HG02678 (cell line): Measurements from ENCODE around the gene IGFBP3.

Source experiments
- ATAC-seq: cut with Tn5 transposase; IDR thresholded peaks from one replicate; pipeline ENCODE4 v1.9.1; 2021; ENCODE audit warnings: mild to moderate bottlenecking, moderate library complexity; ENCODE audit not compliant: unreplicated experiment

The IGFBP3 gene

GRCh38 chr7:45893374-45893995, 27.6 kb downstream of the IGFBP3 start:
- ATAC-seq: no peak

DNA sequence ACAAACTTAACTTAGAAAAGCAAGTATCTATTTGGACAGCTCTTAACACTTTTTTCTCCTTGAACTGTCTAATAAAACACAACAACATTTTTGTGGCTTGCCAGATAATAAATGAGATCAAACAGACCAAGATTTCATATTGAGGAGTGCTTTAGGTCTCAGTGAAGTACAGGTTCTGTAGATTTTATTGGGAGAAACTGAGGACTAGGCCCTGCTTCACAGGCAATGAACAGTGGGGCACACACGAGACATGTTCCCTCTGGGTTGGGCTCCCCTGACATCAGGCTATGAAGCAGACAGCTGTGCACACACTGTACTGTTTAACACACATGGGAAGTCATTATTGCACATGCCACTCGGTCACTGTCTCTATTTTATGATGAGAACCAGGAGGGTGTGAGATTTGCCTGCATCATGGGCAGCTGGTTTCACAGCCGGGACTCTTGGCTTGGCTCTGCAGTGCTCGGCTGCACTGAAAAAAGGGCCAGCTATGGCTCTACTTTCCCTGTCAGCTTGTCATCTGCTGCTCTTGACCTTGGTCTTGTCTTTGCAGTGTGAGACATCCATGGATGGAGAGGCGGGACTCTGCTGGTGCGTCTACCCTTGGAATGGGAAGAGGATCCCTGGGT, 28.6 kb downstream of the IGFBP3 start:
- ATAC-seq: no peak

GRCh38 chr7:45891462-45892402, 29.3 kb downstream of the IGFBP3 start:
- ATAC-seq: no peak

DNA sequence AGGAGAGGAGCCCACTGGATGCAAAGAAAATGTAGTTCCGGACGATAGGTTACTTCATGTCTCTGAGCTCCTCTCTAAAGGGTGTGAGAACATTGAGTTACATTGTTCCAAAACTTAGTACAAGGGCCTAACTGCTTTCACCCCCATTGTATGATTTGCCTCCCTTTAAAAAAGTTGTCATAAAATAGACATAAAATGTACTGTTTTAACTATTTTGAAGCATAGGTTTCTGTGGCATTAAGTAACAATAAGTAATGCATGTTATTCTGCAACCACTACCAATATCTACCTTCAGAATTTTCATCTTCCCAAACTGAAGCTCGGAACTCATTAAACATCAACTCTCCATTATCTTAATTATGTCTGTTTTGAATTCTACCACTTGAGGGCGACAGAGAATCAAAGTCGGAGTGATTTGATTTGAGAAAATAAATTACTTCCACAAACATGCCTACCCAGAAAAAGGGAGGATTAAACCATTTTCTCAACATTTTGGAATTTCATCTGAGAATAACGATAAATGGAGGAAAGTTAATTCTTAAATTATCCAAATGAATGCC, 30.1 kb downstream of the IGFBP3 start:
- ATAC-seq: no peak

GRCh38 chr7:45890125-45890901, 30.8 kb downstream of the IGFBP3 start:
- no peak for ATAC-seq

DNA sequence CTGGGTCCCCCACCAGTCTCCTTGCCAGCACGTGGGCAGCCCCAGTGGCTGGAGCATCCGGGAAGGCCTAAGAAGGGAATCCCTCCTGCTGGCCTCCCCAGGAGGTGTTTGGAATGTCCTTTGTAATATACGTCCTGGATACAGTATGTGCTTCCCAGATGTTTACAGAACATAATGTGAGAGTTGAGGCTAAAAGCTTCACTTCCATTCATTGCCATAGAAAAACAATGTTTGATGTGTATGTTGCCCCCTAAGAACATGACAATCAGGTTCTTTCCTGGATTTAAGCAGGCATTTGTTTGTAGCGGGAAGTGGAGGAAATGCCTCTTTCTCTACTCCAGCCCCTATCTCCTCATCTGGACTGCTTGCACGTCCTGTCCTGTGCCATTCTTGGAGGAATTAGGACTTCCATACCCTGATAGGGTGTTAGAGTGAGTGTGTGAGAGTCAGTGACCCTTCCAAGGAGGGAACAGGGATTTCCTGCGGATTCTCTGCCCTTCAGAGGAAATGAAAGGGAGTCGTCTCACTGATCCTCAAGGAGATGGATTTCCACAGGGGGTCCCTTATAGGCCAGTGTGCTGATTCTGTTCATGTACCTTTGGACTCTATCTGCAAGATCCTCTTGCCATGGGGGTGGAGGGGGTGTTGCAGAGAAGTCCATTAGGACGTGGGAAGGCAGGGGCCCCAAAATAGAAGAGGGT, 31.6 kb downstream of the IGFBP3 start:
- ATAC-seq: no peak

- ATAC-seq: no peak
These were observed 32.1 kb downstream of the IGFBP3 start for GRCh38 chr7:45888993-45889366.

GRCh38 chr7:45888185-45888992, 32.7 kb downstream of the IGFBP3 start, which contains the start of gene IGFBP1:
Gene IGFBP1, plus strand, starts transcription at chr7:45888488. Its CDS starts 165 bp downstream, at chr7:45888653.
- no peak for ATAC-seq

DNA sequence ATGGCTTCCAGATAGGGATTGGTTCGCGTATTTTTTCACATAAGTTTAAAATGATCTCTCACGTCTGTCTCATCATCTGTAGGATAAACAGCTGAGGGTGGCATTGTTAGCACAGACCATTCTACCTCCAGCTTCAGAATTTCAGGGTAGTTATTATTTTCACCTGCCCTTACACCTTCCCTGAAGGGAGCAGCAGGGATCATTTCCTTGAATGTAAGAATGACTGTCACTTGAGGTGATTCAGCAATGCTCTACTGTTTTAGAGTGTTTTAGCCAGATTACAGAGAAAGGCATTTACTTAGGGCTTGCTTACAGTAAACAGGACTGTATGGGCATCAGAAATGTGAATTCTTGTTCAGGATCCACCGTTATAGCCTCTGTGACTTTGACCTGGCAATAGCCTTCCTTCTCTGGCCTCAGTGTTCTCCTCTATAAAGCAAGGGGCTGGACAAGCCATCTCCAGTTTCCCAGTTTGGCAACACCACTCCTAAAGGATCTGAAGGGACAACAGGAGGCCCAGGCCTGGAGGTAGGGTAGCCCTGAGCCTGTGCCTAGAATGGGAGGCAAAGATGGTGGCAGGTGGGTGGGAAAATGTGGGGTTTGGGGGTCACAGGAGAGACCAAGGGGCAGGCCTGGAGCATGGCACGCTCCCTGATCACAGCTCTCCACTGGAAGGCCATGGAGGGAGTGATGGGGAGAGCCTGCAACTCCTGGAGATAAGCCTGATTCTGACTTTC, 34.0 kb downstream of the IGFBP3 start:
- no peak for ATAC-seq

DNA sequence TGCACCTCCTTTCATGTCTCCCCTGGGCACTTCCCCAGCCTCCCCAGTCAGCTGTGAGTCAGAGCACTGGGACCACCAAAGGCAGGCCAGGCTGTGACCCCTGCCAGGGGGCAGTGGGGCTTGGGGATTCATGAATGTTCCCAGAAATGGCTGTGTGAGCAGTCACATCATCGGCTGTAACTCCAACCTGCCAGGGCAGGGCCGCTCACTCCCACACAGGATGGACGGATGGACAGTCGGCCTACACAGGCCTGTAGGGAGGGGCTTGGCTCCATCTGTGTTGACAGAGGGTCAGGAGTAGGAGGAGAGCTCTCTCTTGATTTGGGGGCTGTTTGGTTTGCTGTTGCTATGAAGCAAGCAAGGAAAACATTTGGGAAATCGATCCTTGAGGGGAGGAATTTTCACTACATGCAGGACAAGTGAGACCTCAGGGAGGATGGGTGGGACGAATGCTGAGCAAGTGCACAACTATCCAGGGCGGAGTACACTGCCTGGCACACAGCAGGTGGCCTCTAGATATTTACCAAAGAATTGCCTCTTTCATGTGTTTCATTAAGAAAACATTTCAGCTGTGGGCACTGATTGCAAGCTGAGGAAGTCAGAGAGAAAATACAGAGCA, 35.7 kb downstream of the IGFBP3 start:
- no peak for ATAC-seq

- ATAC-seq: no peak
These were observed 36.9 kb downstream of the IGFBP3 start for GRCh38 chr7:45884136-45884535.

DNA sequence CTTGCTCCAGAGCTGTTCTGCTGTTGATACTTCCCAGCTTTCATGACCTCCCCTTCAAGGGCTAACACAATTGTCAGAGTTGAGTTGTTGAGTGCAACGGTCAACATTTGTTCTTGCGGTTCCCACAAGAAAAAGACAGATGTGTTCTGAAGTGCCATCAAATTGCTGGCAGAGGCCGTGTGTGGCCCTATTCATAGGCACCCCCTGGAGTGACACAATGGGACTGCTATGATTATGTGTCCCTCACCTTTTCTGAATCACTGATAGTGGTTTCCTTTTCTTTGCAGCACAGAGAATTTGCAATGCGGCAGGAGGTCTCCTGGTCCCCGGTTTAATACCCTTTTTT, 38.6 kb downstream of the IGFBP3 start:
- ATAC-seq: no peak

DNA sequence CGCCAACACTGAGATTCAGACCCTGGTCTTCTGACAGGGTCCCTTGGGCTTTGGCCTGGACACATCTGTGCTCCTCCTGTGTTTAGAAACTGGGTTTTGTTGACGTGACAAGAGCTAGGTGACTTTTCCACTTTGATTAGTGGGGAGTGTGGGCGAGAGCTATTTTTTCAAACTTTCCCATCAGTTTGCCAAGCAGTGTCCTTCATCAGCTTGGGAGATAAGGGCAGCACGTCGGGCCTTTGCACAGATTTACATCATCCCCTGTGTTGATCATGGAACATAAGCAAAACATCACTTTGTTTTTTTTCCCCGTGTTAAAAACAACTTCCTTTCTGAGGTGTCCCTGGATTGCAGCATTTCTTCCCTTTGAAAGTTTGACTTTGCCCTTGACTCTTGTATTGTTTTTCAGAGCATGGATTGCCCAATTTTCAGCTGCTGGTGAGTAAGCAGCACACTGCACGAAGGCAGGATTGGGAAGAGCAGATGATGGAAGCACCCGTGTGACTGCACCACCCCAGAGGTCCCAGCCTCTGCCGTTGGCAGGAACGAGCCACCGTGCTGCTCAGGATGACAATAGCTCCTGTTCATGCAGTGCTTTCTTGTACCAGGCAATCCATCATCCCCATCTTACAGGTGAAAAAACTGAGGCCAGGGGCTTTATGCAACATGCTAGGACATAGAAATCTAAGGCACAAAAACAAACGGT, 39.2 kb downstream of the IGFBP3 start:
- ATAC-seq: no peak

DNA sequence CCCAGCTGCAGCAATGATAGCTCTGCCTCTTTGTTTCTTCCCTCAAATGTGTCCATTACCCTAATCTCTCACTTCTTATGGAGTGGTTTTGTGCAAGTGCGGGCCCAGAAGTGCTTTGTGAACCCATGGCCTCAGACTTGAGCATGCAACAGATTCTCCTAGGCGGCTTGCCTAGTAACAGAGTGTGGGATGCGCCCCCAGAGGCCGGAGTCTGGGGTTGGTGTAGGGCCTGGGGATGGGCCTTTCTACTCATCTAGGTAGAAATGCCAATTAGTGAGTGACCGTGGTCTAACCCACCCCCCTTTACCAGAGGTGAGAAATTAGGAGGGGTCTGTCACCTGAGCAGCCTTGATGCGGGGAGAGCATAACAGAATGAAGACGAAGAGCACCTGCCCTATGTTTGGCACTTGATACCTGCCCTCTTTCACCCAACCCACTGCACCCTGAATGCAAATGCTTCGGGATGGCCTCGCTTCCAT, 39.8 kb downstream of the IGFBP3 start:
- no peak for ATAC-seq

- no peak for ATAC-seq
These were observed 40.6 kb downstream of the IGFBP3 start for GRCh38 chr7:45880433-45880860.

- ATAC-seq: no peak
These were observed 42.5 kb downstream of the IGFBP3 start for GRCh38 chr7:45878457-45879144.

DNA sequence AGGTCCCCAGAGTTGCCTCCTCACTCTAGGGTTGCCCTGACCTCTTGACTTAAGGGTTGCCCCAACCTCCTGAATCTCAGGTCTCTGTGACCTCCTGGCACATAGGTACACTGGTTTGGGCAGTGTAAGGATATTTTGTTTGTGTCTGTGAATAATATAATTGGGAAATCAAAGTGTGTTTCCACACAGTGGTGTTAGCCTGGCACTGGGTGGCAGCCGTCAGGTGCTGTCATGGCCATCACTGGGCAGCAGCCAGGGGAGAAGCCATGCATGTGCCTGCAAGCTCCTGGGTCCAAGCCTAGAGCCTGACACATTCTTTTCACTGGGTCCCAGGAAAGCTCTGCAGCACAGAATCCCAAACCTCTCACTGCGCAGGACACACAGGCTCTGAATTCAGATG, 44.6 kb downstream of the IGFBP3 start:
- ATAC-seq: no peak
